Activated T-cell treated with anti-CD3 and anti-CD28 coated beads for 24 hours (primary cell): ENCODE results near the gene FIZ1.
A peak's percentile ranks its signal among the peaks of the same experiment; 100 is the strongest.

ENCODE experiments used
- DNase-seq: peaks from one replicate; pipeline ENCODE4 v3.0.0-alpha.2; 2020; ENCODE audit warnings: low read depth

The FIZ1 gene

GRCh38 chr19:55613930-55614710, 14.8 kb upstream of the FIZ1 start:
- DNase-seq = no peak

GRCh38 chr19:55613396-55613795, 14.1 kb upstream of the FIZ1 start:
- DNase-seq = no peak

GRCh38 chr19:55611983-55612645, 12.8 kb upstream of the FIZ1 start:
- DNase-seq = no peak

DNA sequence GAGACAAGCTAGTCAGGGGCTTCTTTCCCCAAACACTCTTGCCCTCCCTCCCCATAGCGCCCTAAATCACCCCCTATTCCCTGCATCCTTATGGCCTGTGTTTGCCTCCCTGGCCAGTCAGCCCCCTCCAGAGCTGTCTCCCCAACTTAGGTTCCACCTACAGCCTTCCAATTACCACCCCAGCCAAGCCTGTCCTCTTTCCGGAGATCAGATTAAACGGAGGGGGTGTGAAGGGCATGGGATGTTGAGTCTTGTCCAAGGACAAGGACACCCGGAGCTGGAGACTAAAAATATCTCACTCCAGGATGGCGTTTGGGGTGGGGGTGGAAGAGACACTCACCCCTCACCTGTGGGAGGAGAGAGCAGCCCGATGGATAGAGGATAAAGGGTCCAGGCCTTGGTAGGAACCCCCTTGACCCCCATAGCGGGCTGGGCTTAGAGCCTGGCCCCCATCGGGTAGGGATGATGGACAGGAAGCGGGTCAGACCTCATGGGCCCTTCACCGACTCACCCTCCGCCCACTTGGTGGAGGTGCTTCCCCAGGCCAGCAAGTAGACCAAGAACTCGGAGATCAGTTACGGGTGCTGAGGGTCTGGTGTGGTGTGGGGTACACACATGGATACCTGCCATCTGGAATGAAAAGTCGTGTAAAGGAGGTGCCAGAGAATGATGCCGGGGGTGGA, 12.1 kb upstream of the FIZ1 start:
- no peak for DNase-seq

GRCh38 chr19:55609326-55609725, 10.0 kb upstream of the FIZ1 start:
- DNase-seq = no peak

DNA sequence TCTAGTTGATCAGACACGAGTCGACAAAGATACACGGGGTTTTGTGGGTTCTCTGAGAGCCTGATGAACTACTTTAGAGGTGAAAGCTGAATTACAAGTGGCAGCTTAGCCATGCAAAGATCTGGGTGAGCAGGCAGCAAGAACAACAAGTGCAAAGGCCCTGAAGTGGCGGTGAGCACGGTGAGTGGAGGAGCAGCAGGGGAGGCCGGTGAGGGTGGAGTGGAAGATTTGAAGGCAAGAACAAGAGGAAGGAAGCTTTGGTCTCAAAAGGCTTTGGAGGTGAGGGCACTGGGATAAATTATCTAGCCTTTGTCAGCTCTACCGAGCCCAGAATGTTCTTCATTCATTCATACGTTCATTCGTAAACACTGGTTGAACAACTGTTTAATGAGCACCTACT, 7.5 kb upstream of the FIZ1 start:
- DNase-seq = no peak

DNA sequence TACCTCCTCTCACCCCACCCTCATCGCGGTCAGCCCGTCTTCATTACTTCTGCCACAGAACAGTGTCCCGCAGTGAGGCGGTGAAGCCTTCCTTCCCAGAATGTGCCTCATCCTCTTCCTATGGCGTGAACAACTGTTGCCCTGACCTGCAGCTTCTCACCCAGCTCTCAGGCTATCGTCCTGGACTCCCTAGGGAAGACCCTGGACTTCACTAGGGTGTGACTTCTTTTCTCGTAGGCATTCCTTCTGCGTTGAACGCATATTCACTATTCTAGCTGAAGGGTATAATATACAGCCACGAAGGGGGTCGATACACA, 7.1 kb upstream of the FIZ1 start:
- no peak for DNase-seq

DNA sequence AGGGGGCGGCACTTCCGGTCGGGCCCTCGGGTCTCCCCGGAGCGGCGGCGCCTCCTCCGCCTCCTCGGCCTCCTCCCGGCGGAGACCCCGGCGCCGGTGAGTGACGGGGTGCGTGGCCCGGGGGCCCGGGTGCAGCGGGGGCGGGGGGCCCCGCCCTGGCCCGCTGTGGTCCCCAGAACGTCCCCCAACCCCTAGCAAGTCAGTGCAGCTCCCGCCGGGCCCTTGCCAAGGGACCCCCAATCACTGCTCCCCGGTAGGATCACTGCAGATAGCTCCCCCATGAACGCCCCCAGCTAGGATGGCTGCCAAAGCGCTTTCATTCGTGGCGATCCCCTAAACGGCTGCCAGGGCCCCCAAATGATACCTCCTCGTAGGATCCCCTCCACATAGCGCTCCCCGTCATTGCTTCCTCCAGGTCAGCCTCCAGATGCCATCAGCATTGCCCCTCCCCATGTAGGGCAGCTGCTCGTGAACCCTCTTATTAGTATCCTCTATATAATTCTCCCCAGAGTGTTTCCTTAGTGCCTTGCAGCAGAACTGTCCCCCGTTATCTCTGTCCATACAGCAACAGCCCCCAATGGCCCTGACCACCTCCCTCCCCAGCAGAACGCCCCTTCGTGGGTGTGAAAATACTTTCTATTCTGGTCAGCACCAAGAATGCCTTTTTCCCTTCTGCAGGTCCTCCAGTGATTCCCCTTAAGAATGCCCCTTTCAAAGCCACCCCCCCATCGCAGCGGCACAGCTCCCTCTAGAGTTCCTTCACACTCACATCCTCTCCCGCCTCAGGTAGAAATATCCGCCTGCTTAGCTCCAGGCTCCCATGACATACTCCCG, 6.5 kb upstream of the FIZ1 start, which contains the start of gene ZNF865:
TSS of gene ZNF865 (plus strand) at position 11 of the 834 bp plus-strand sequence. CDS start 7,972 bp downstream, outside the sequence.
- DNase-seq = peak; percentile 66

- peak; percentile 99 for DNase-seq
Measured at GRCh38 chr19:55605207-55605636, 5.9 kb upstream of the FIZ1 start.

DNA sequence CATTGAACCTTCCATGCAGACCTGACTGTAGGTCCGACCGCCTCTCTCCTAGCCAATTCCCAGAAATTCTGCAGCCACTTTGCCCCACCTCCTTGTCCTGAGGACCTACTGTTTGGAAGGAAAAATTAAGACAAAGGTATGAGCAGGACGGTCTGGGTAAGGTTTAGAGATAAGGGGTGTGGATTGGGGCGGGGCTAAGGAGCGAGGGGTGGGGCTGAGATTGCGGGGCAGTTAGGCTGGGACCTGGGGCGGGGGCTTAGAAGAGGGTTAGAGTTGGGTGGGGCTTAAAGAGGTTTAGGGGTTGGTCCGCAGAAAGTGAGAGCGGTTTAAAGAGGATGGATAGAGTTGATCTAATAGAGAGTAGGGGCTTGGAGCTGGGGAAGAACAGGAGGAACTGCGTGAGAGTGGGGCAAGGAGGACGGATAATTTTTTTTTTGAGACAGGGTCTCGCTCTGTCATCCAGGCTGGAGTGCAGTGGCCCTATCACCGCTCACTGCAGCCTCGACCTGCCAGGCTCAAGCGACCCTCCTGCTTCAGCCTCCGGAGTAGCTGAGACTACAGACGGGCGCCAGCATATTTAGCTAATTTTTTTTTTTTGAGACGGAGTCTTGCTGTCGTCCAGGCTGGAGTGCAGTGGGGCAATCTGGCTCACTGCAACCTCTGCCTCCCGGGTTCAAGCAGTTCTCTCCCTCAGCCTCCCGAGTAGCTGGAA, 4.4 kb upstream of the FIZ1 start:
- no peak for DNase-seq

DNA sequence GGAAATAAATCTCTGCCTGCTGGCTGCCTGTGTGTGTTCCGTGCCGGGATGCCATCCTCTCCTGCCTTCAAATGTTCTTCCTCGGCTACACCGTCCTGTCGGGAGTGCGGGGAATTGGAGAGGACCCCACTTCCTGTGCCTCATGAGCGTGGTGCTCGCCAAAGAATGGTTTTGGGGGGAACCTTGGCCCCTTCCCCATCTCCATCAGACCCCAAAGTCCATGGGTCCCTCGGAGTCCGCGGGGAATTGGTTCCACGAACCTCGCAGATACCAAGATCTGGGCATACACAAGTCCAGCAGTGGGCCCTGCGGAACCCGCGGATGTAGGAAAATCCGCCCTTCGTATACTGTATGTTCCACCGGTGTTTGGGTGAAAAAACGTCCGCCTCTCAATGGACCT, 3.8 kb upstream of the FIZ1 start:
- DNase-seq = no peak

DNA sequence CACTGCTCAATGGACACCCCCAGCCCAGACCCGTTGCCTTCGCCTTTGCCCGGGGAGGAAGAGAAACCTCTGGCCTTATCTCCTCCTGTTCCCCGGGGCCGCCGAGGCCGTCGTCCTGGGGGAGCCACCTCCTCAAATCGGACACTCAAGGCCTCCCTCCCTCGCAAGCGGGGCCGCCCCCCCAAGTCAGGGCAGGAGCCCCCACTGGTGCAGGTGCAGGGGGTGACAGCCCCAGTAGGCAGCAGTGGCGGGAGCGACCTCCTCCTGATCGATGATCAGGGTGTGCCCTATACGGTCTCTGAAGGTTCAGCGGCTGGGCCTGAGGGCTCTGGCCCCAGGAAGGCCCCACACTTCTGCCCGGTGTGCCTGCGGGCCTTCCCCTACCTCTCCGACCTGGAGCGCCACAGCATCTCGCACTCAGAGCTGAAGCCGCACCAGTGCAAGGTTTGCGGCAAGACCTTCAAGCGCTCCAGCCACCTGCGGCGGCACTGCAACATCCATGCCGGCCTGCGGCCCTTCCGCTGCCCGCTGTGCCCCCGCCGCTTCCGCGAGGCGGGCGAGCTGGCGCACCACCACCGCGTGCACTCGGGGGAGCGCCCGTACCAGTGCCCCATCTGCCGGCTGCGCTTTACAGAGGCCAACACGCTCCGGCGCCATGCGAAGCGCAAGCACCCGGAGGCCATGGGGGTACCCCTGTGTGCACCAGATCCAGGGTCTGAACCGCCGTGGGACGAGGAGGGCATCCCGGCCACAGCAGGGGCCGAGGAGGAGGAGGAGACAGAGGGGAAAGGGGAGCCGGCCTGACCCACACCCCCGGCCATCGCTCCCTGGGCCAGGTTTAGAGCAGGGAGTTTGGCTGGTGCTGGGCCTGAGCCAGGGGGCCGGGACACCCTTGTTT, 3.0 kb upstream of the FIZ1 start:
- no peak for DNase-seq

- DNase-seq = no peak
Measured at GRCh38 chr19:55601084-55601483, 1.8 kb upstream of the FIZ1 start.

- no peak for DNase-seq
Measured at GRCh38 chr19:55600662-55601028, 1.3 kb upstream of the FIZ1 start.

GRCh38 chr19:55599842-55600661, 735 bp upstream of the FIZ1 start, which contains the start of gene ZNF524:
ZNF524 (plus strand) TSS chr19:55600288; CDS start chr19:55602113, 1,825 bp downstream.
- peak; percentile 78 for DNase-seq

DNA sequence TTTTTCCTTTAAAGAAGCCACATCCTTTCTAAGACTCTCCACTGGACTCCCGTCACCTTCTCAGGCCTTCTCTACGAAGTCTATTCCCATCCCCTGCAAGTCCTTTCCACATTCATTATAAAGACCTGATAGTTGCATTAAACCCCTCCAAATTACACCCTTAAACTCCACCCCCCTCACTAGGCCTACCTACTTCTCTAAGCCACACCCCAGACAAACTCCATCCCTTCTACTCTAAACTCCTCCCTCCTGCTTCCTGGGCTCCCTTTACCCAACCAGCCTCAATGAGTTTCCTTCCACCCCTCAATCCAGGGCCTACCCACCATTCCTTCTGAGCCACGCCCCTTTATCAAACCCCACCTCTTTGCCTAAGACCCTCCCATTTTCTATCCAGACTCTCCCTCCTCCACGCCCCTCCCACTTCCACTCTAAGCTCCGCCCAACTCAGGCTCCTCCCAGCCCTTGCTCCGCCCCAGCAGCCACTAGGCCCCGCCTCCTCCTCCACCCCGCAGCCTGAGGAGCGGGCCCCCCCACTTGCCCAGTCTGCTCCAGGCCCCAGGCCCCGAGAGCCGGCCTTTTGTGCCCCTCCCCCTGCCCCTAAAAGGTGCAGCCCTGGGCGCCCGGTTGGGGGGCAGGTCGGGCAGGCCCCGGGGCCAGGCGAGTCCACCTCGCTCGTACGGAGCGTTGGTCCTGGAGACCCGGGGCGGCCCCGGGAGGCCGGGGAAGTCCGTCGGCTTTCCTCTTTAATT, 424 bp downstream of the FIZ1 start:
- peak; percentile 90 for DNase-seq

GRCh38 chr19:55598034-55598433, 1.3 kb downstream of the FIZ1 start:
- no peak for DNase-seq

GRCh38 chr19:55597501-55597921, 1.8 kb downstream of the FIZ1 start:
- no peak for DNase-seq

DNA sequence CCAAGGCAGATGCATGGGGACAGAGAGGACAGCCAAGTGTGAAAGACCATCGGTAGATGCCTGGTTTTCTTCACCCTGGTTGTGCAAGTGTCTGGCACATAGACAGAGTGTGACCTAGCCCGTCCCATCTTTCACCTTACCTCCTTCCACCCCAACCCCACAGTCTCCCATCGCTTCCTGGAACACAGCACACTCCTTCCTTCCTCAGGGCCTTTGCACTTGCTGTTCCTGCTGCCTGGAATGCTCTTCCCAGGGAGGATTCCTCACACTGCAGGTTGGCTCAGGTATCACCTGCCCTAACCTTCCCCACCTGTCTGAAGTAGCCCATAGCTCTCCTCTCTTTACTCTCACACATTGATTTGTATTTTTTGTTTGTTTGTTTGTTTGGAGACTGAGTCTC, 3.0 kb downstream of the FIZ1 start:
- DNase-seq = no peak
